K562 (cell line): ENCODE results near the gene SLC22A23. TPM values are rescaled to one million over a fixed set of nuclear protein-coding genes. Genes with fewer than 3 reads are reported as not detected.

Experiments
- ASH1L ChIP-seq: fragments of 450-650 bp; IDR thresholded peaks from 2 replicates; pipeline ENCODE4 v1.6.1; 2018; ENCODE audit warnings: borderline replicate concordance, mild to moderate bottlenecking, low read depth; ENCODE audit not compliant: partially characterized antibody
- FUS ChIP-seq: fragments of 200-400 bp; formaldehyde crosslinking; optimal IDR thresholded peaks from 2 replicates; pipeline ENCODE3; 2017; ENCODE audit warnings: low read depth, low read length
- GABPB1 ChIP-seq: sonication (generic); formaldehyde crosslinking; IDR thresholded peaks from 2 replicates; pipeline ENCODE4 v1.8.0; 2022; ENCODE audit warnings: mild to moderate bottlenecking, missing genetic modification reagents
- NCOA6 ChIP-seq: fragments of 450-650 bp; IDR thresholded peaks from 2 replicates; pipeline ENCODE4 v1.6.1; 2017; ENCODE audit warnings: mild to moderate bottlenecking
- NR1H2 ChIP-seq: sonication (generic); formaldehyde crosslinking; IDR thresholded peaks from 2 replicates; pipeline ENCODE4 v1.4.0; 2020; ENCODE audit warnings: mild to moderate bottlenecking, missing genetic modification reagents
- ZBTB12 ChIP-seq: fragments of 250-450 bp; sonication (Bioruptor Pico); IDR thresholded peaks from 2 replicates; pipeline ENCODE4 v1.4.0; 2020
- ZBTB43 ChIP-seq: sonication (generic); formaldehyde crosslinking; IDR thresholded peaks from 2 replicates; pipeline ENCODE4 v1.8.0; 2023; ENCODE audit warnings: mild to moderate bottlenecking, missing genetic modification reagents
- ZKSCAN3 ChIP-seq: fragments of 250-450 bp; sonication (Bioruptor Pico); IDR thresholded peaks from 2 replicates; pipeline ENCODE4 v1.4.0; 2020
- polyA plus RNA-seq, 8 experiments: library from polyadenylated mRNA; depleted of rRNA in 4 of 8; stranded (reverse) in 5 of 8; unstranded in 3 of 8; fragments of >200 nt; fragmentation: Nextera tagmentation in 2 of 8; fragmentation: Illumina TruSeq in 1 of 8; extraction: Ambion mirVana in 2 of 8; extraction: Trizol in 1 of 8; gene quantifications; 2 replicates each; pipeline versions ENCODE4 v1.2.1 to v1.2.3, GENCODE V29; 2011 to 2014; ENCODE audit warnings: inconsistent platforms in 1 of 8, missing spikeins in 1 of 8
- total RNA-seq, 7 experiments: library from RNA; depleted of rRNA in 6 of 7; stranded (reverse); fragments of >200 nt in 6 of 7; fragmentation: Illumina TruSeq in 2 of 7; extraction: Trizol in 2 of 7; gene quantifications; 2 replicates each; pipeline versions ENCODE4 v1.2.1 to v1.2.3, GENCODE V29; 2011 to 2021; ENCODE audit warnings: low replicate concordance in 1 of 7

Gene SLC22A23
- total and polyA plus RNA-seq, 9 of the 15 experiments (the other 6 are each of a cell fraction or from before 2014, with no cell fraction given) = 0.30 to 8.7 (median 2.5) TPM

- TF ChIP-seq ASH1L (no peak), ZBTB43 (CRISPR knock-in tag) (no peak), ZBTB12 (no peak), NR1H2 (CRISPR knock-in tag) (no peak), FUS (no peak), GABPB1 (CRISPR knock-in tag) (no peak), ZKSCAN3 (CRISPR knock-in tag) (no peak), NCOA6 (no peak)
These were observed 226.5 kb downstream of the SLC22A23 start (continued) for GRCh38 chr6:3230256-3230882.
